NCI-H526 (cell line): ENCODE data around the gene GLA.
A peak's percentile ranks its signal among the peaks of the same experiment; 100 is the strongest.

ENCODE experiments used
- DNase-seq, 2 experiments: peaks; one replicate each; lab custom pipeline; 2025; lab: John Stamatoyannopoulos, UW

Gene GLA

DNA sequence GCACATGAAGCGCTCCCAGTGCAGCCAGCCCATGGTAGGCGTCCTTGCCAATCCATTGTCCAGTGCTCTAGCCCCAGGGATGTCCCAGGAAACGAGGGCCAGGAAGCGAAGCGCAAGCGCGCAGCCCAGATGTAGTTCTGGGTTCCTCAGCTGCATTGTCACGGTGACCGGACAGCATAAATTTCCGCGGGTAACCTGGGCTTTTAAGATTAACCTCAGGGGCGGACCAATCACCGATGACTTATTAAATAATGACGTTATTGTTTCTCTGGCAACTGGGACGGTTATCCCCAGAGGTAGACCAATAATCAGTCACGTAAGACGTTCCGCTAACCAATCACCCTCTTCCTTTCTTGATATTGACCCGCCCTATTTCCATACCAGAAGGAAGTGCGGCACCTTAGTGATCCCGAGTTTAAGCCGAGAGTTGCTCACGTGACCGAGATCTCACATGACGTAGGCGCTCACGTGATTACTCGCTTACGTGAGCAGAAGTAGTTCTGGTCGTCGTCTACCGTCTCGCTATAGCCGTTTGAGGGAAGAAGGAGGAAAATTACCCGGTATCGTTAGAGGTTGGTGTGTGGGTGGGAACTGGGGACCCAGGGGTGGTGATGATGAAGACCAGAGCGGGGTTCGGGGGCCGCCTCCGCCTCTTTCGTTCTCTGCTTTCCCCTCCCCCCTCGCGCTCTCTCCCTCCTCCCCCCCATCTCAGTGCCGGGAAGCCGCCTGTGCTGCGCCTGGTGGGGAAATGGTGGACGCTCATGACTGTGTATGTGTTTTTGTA, at the start of gene GLA, which contains the start of gene HNRNPH2:
Gene GLA (minus strand): TSS at position 178 of the 784 bp plus-strand sequence. CDS start 22 bp downstream, at position 156.
Gene HNRNPH2 (plus strand): TSS at position 475 of the 784 bp plus-strand sequence. CDS start 3,767 bp downstream, outside the sequence.
- peak; percentile 97 to 99 for DNase-seq

DNA sequence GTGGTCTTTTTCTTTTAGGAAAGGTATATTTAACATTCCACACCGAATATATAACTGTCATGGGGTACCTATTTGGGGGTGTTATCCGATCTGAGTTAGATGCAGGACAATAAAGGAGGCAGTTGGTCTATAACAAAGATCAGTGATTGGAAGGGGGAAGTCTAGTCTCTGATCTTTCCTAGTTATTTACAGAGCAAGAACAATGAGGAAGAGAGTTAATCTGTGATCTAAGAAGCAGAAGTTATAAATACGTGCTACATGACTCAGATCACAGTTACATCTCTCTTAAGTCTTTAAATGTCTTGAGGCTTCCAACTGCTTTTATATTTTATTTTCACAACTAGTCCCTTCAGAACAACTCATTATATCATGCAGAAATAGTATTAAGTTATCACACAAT, 44.3 kb upstream of the GLA start:
- no peak for DNase-seq

DNA sequence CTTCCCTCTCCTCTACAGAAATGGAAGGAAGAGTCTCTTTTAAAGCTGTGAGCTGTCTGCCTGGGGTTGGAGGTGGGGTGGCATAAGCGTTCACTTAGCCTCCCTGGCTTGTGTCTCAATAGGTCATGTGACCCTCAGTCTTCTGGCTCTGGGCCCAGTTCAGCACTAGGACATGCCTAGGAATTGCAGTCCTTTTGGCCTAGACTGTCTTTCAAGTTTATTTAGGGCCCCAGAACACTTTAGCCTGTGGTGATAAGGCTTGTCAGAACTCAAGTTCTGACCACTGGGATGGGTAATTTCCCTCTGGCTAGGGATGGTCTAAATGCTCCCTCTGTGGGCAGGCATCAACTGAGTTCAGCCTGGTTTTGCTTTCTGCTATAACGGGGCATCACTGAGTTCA, 43.2 kb upstream of the GLA start:
- no peak for DNase-seq

DNA sequence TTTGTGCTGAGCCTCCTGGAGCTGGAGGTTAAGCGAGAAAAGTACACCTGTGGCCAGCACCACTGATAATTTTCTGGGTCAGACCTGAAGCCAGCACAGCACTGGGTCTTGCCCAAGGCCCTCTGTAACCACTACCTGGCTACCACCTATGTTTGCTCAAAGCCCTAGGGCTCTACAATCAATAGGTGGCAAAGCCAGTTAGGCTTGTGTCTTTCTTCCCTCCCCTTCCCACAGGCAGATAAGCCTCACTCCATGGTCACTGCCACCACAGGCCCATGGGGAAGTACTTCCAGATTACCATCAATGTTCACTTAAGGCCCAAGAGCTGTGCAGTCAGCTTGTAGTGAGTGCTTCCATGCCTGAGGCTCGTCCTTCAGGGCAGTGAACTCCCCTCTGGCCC, 42.4 kb upstream of the GLA start:
- DNase-seq = no peak

DNA sequence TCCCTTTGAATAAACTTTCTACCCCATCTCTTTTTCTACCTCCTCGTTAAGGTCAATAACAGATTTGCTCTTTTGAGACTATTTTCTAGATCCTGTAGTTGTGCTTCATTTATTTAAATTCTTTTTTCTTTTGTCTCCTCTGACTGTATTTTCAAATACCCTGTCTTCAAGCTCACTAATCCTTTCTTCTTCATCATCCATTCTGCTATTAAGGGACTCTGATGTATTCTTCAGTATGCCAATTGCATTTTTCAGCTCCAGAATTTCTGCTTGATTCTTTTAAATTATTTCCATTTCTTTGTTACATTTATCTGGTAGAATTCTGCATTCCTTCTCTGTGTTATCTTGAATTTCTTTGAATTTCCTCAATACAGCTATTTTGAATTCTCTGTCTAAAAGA, 41.6 kb upstream of the GLA start:
- DNase-seq = no peak

DNA sequence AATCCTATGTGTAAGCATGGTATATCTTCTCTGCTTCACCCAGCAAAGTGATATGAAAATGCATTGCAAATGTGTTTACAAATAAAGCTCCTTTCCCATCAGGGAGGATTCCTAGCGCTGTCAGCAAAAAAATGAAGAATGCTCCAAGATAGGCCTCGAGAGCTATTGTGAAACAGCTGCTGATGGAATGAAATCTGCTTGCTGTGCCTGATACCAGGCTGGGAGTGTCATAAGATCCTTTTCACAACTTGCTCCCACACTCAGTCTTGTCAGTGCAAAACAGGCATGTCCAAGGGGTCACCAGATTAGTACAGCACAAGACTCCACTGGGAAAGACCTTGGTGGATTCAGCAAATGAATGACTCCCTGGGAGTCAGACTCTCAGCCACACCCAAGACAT, 34.4 kb upstream of the GLA start:
- no peak for DNase-seq

DNA sequence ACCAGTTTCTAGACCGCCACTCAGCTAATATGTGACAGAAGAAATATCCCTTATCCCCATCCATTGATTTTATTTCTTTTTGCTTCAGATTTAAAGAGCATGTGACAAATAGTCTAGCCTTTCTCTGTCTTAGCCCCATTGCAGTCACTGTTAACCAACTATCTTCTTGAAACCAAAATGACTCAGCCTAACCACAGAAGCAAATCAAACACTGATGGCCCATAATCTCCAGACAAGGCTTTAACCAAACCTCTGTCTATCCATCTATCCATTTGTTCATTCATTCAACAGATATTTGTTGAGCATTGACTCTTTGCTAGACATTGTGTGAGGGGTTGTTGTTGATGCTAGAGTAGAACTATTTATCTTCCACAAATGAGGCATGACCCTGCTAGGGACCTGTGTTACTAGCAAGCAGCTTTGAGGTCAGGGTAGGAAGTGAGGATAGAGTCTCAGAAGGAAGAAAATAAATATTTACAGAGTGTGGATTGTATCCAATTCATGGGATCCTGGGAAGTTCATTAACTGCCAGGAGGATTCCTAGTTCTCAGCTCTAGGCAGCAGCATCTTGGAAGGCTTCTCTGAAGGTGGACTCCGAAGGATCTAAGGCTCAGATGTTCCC, 22.8 kb upstream of the GLA start:
- DNase-seq = no peak

DNA sequence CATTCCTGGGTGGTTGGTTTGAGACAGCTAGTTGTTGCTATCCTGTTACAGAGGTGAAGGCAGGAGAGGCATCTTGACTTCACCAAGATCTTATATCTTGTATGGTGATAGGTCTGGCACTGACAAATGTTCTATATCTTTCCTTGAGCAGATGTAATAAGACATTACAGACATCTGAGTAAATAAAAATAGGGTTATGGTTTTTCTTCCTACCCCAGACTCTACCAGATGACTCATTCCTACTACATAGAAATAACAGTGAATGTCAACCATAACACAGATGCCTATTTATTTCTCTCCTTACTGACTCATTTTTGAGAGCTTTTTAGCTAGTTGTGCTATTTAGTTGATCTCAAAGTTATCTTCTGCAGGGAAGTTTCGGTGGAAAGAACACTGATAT, 22.2 kb upstream of the GLA start:
- no peak for DNase-seq

DNA sequence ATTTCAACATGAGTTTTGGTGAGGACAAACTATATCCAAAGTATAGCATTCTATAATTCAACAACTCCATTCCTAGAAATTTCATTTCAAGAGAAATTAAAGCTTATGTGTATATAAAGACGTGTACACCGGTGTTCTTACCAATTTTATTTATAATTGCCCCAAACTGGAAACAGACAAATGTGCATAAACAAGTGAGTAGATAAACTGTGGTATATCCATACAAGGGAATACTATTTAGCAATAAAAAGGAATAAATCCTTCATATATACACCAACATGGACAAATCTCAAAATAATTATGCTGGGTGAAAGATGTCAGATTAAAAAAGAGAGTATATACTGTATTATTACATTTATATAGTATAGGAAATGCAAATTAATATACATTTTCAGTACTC, 20.2 kb upstream of the GLA start:
- no peak for DNase-seq

DNA sequence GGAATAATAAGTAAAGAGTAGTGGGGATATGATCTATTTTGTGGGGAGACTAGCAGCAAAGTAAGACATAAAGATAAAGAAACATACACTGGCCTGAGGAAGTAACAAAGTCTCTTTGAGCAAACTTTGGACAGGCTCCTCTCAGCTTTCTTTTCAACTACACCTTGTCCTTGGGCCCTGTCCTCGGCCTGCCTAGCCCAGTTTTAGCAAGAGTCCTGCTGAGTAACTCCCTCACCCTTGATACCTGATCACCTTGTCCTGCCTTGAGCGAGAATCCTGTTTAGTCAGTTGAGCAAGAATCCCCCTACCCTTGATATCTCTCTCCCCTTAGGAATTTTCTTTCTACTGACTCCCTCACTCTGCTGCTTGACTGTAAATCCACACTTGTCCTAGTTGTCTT, 11.8 kb upstream of the GLA start:
- DNase-seq = no peak

DNA sequence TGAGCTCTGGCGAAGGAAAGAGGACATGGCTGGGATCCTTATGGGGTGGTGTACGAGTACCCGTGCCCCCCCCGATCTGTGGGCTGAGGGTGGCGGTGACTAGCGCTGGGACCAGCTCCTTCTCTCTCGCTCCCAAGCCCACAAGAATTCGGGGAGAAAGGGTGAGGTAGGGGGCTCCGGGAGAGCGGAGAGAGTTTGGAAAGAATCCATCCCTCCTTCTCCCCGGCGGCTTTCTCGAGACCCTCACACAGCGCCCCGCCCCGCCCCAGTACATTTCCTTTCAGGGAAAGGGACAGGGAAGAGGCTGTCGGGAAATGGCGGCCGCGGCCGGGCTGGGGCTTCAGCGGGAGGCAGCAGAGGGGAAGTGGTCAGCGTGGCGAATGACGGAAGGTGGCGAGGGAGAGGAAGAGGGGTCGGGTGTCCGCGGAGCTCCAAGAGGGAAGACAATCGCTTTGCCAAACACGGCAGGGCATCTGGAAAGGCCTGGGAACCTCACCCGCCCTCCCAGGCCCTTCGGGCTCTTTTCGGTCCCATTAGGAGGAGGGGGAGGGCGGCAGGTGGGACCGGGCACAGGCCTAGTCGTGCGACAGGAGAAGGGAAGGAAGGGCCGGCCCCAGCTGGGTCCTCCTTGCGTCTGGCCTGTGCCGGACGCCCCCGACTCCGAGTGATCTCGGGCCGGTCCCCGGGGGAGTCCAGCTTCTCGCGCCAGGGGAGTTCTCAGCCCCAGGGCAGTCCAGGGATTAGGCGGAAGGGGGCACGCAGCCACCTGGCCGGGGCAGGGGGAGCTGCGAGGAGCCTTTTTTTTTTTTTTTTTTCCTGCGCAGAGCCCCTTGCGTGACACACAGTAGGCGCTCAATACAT, 10.5 kb upstream of the GLA start:
- peak in 1 of 2 experiments; percentile 22 for DNase-seq

DNA sequence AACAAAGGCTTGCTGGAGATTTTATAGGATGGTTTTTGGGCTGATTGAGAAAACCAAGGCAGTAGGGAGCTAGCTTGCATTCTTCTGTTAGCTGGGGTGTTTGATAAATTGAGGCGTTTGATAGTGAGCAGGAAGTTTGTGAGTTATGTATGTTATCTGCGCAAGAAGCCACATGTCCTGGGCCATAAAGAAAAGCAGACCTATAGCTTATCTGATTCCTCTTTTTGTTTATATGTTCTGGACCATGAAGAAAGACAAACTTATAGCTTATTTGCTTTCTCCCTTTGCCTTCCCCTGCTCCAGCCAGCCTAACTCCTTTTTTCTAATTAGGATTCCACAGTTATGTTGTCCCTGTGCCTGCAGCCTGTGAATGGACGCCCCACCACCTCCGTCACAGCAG, 9.5 kb upstream of the GLA start:
- no peak for DNase-seq

DNA sequence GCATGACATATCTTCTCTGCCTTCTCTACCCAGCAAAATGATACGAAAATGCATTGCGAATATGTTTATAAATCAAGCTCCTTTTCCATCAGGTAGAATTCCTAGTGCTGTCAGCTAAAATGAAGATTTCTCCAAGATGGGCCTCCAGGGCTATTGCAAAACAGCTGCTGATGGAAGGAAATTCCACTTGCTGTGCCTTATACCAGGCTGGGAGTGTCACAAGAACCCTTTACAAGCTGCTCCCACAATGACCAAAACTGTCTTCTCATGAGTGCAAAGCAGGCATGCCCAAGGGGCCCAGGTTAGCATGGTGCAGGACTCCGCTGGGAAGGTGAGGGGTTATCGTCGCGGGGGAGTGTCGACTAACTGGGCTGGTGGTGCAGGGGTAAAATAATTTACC, 9.0 kb upstream of the GLA start:
- DNase-seq = no peak

DNA sequence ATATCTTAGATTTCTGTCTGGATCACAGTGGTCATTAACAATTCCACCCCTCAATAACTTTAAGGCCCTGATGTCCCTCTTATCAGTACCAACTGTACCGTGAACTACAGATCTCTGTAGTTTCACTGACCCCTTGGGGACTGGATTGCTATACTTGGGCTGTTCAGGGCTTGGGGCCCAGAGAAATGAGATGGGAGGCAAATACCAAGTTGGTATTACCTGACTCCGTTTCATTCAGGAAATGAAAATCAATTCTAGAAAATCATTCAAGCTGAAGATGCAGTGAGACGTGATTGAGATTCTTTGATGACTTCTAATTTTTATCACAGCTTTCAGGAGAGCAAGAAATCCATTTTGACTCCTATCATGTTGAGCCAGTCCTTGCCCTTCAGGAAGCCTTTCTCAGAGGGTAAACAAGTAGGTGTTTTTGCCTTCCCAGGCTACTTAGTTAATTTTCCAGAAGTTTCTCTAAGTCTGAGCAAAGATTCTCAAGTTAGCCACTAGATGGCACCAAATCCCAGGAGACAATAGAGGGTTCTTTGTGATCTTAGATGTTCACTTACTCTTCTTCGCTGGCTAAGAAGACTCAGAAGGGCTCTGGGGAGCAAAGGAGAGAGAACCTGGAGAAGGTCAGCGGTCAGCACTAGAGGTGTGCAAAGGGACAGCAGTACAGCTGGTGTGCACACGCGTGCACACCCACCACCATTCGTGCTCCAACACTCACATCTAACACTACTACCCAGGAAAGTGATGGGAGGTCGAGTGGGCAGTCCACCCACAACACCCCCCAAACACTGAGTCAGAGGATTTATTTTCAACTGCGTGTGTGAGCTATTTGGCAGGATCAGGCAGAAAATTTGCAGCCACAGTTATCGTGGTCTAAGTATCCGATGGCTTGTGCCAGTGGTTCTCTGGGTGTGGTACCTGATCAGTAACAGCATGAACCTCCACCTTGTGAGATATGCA, 7.7 kb upstream of the GLA start:
- DNase-seq = peak; percentile 38 to 55

DNA sequence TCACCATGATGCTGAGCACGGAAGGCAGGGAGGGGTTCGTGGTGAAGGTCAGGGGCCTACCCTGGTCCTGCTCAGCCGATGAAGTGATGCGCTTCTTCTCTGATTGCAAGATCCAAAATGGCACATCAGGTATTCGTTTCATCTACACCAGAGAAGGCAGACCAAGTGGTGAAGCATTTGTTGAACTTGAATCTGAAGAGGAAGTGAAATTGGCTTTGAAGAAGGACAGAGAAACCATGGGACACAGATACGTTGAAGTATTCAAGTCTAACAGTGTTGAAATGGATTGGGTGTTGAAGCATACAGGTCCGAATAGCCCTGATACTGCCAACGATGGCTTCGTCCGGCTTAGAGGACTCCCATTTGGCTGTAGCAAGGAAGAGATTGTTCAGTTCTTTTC, 4.3 kb upstream of the GLA start:
- DNase-seq = no peak

DNA sequence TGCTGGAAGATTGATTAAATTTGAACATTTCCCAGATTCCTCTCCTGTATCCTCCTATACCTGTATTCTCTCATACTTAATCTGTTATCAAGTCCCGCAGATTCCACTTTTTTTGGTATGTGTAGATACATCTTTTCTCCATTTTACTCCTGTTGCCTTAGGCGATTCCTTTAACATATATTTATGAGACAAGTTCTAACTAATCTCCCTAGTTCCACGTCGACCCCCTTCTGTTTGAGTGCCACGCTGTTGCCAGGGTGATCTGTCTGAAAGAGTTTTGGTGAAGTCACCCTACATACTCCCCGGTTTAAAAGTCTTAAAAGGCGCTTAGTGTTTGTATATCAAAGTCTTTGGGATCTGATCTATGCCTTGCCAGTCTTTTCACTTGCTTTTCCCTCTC, 2.7 kb upstream of the GLA start:
- DNase-seq = no peak

DNA sequence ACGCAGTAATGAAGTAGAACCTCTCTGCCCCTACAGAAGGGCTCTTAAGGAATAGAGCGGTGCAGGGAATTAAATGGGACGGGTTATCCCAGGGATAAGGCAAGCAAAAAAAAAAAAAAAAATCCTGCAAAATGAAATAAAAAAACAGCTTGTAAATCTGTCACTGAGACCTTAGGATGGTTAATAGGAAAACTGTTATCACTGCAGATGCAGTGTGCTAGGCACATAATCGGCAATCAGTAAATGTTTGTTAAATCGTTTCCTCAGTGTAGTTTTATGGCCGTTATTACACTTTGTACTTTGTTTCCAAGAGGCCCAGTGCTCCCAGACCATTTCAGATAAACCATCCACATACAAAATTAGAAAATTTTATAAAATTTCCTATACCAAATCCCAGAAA, 1.3 kb upstream of the GLA start:
- DNase-seq = no peak

DNA sequence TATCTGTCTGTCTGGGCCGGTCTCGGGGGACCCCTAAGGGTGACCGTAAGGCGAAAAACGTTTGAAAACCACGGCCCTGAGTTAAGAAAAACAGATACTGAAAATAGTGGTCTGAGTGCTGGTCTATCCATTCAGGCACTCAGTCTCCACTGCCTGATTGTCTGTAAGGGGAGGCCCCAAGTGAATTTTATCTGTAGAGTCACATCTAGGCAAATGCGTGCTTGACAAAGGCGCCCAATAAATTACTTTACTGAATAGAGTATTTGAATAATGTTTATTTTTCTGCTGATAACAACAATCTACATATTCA, 762 bp upstream of the GLA start:
- DNase-seq = peak in 1 of 2 experiments; percentile 43

DNA sequence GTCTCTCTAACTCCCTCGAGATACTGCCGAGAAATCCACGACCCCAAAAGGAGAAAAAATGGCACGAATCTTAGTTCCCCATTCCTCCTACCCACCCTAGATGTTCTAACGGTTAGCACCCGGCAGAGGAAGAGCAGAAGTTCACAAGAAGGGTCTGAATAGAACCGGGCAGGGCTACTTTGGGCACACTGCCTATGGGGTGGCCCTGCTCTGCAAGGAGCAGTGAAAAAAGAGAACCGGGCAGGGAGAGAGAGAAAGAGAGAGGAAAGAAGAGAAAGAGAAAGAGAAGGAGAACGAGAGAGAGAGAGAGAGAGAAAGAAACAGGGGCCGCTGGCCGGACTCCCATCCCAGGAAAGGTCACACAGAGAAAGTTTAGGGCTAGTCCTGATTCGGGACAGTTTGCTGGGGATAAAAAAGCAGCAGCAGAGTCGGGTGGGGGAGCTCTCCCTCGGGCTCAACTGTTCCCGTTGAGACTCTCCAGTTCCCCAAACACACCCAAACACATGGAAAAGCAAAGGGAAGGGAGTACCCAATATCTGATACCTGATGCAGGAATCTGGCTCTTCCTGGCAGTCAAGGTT, 468 bp downstream of the GLA start:
- DNase-seq = peak in 1 of 2 experiments; percentile 3

DNA sequence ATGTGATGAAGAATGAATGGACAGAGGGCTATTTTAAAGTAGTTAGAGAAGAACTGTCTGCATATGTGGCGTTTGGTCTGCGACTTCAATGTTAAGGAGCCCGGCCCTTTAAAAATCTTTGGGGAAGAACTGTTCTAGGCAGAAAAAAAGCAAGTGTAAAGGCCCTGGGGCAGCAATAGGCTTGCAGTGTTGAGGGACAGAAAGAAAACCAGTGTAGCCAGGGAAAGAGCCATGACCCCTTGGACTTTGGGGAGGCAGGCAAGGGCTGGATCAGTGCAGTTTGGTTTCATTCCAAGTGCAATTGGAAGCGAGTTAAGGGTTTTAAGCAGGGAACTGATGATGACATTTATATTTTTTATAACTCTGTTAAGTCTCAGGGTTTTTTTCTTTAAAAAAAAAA, 7.9 kb downstream of the GLA start:
- DNase-seq = no peak

DNA sequence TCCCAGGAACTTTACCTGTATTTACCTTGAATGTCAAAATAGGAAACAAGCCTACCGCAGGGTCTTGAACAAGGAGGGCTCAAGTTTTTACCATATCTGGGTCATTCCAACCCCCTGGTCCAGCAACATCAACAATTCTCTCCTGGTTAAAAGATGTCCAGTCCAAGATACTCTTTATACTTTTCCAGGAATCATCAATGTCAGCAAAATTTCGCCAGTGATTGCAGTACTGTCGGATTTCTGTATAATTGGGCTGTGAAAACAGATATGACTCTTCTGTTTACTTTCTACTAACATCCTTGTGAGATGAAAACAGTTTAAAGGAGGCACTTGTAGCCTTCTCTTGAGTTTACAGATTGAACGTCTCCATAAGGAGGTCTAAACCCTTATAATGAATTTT, 9.0 kb downstream of the GLA start:
- DNase-seq = no peak
